Progenitor cell of endocrine pancreas (in vitro differentiated cells): Measurements from ENCODE around the gene ADM. TPM values are rescaled to one million over a fixed set of nuclear protein-coding genes. Genes with fewer than 3 reads are reported as not detected.

ENCODE experiments used
- DNase-seq: peaks from one replicate; pipeline ENCODE4 v3.0.0; 2021; ENCODE audit warnings: low spot score; ENCODE audit not compliant: unreplicated experiment
- H3K27ac Mint-ChIP-seq: 2 replicates; pipeline ENCODE4 v1.8.0; 2021; ENCODE audit warnings: mild to moderate bottlenecking, moderate library complexity, mixed read lengths
- H3K27me3 Mint-ChIP-seq: 2 replicates; pipeline ENCODE4 v1.8.0; 2021; ENCODE audit warnings: mixed read lengths
- H3K36me3 Mint-ChIP-seq: 2 replicates; pipeline ENCODE4 v1.8.0; 2022; ENCODE audit warnings: mixed read lengths; ENCODE audit not compliant: insufficient read depth
- H3K4me1 Mint-ChIP-seq: 2 replicates; pipeline ENCODE4 v1.8.0; 2021; ENCODE audit warnings: low read depth, mixed read lengths
- H3K4me3 Mint-ChIP-seq: 2 replicates; pipeline ENCODE4 v1.8.0; 2021; ENCODE audit warnings: low read depth, mild to moderate bottlenecking, moderate library complexity, mixed read lengths
- H3K9me3 Mint-ChIP-seq: 2 replicates; pipeline ENCODE4 v1.8.0; 2021; ENCODE audit warnings: low read depth, mixed read lengths
- CTCF ChIP-seq: fragments of 200-600 bp; sonication (generic); IDR thresholded peaks from one replicate; pipeline ENCODE4 v1.5.0; 2021; ENCODE audit warnings: antibody characterized with exemption, mild to moderate bottlenecking; ENCODE audit not compliant: unreplicated experiment
- total RNA-seq: library from RNA; stranded (reverse); gene quantifications from 2 replicates; pipeline ENCODE4 v1.2.1, GENCODE V29; 2021

Gene ADM
- total RNA-seq, 1 donor from 2014 or later: 8.4 TPM

DNA sequence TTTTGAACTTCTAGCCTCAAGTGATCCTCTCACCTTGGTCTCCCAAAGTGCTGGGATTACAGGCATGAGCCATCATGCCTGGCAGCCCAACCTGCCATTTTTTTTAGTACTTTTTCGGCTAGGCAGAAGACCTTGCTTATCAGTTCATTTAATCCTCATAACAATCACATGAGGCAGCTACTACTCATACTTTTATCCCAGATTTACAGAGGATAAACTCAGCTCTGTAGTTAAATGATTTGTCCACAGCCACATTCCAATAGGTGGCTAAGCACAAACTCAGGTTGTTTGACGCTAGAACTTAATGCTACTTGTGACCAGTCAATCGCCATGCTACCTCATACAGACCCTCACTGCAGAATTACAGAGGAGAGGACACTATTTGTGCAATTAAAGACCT, 38.9 kb upstream of the ADM start:
- Mint-ChIP-seq H3K27me3 (no peaks in the 10 kb centered on the region), H3K4me1 (peaks cover 1% of the 10 kb centered on the region), H3K4me3 (no peak overlapping the region), H3K9me3 (peaks cover 3% of the 10 kb centered on the region), H3K36me3 (peaks cover 4% of the 10 kb centered on the region), H3K27ac (no peak overlapping the region)
- no peak for DNase-seq
- no peak for TF ChIP-seq CTCF

GRCh38 chr11:10267821-10268220, 37.1 kb upstream of the ADM start:
- Mint-ChIP-seq H3K27me3 (no peaks in the 10 kb centered on the region), H3K9me3 (peaks cover 3% of the 10 kb centered on the region), H3K4me1 (peaks cover 1% of the 10 kb centered on the region), H3K36me3 (peaks cover 4% of the 10 kb centered on the region), H3K4me3 (no peak overlapping the region), H3K27ac (no peak overlapping the region)
- TF ChIP-seq CTCF: no peak
- DNase-seq: no peak

- no peak for TF ChIP-seq CTCF
- Mint-ChIP-seq H3K27me3 (no peaks in the 10 kb centered on the region), H3K9me3 (peaks cover 3% of the 10 kb centered on the region), H3K36me3 (peaks cover 4% of the 10 kb centered on the region), H3K27ac (no peak overlapping the region), H3K4me1 (peaks cover 1% of the 10 kb centered on the region), H3K4me3 (no peak overlapping the region)
- DNase-seq: no peak
Observed at GRCh38 chr11:10268746-10269488, 36.0 kb upstream of the ADM start.

GRCh38 chr11:10272132-10272531, 32.7 kb upstream of the ADM start:
- TF ChIP-seq CTCF: no peak
- Mint-ChIP-seq H3K4me1 (peaks cover 1% of the 10 kb centered on the region), H3K9me3 (no peaks in the 10 kb centered on the region), H3K36me3 (no peaks in the 10 kb centered on the region), H3K4me3 (no peak overlapping the region), H3K27me3 (no peaks in the 10 kb centered on the region), H3K27ac (no peak overlapping the region)
- DNase-seq: no peak

- TF ChIP-seq CTCF: no peak
- Mint-ChIP-seq H3K4me3 (no peak overlapping the region), H3K9me3 (no peaks in the 10 kb centered on the region), H3K4me1 (peaks cover 4% of the 10 kb centered on the region), H3K27me3 (no peaks in the 10 kb centered on the region), H3K27ac (no peak overlapping the region), H3K36me3 (no peaks in the 10 kb centered on the region)
- no peak for DNase-seq
Observed at GRCh38 chr11:10273738-10274137, 31.1 kb upstream of the ADM start.
